ENCODE results near the gene ACVR1C. TPM values are rescaled to one million over a fixed set of nuclear protein-coding genes. Genes with fewer than 3 reads are reported as not detected.

ACVR1C gene
- total RNA-seq, 1 experiment from 2014 or later: 1.2 TPM

- ChIA-PET CTCF (no interaction called here), RAD21 (ENCODE audit: low non-redundant PET in 1 of 2, low total read pairs in 2 of 2, uncharacterized antibody in 2 of 2, unreplicated experiment in 2 of 2) (no interaction called here), POLR2A (no interaction called here)
- no TSS peak for BruUV-seq (replicated peaks)
- Histone ChIP-seq H3K9me3 (ENCODE audit: control insufficient read depth in 1 of 2, insufficient read depth in 1 of 2, low read depth in 1 of 2, low read length in 2 of 2) (no peaks in the 10 kb centered on the region), H2AFZ (ENCODE audit: low read depth, low read length, poor library complexity, severe bottlenecking) (no peak overlapping the region), H3K9ac (ENCODE audit: low read length) (no peak overlapping the region), H3K79me2 (ENCODE audit: insufficient read depth, low read length) (no peaks in the 10 kb centered on the region), H3K4me3 (replicated peaks in 1 of 2; ENCODE audit: low read depth in 1 of 2, low read length in 2 of 2) (no peak overlapping the region), H3K36me3 (ENCODE audit: control insufficient read depth in 1 of 2, insufficient read depth in 2 of 2, low read length in 2 of 2) (no peaks in the 10 kb centered on the region), H3K4me2 (ENCODE audit: low read length) (no peak overlapping the region), H3K9me2 (ENCODE audit: insufficient read depth) (no peaks in the 10 kb centered on the region), H3K27me3 (ENCODE audit: insufficient read depth, low read length) (no peaks in the 10 kb centered on the region), H3K4me1 (ENCODE audit: control insufficient read depth in 1 of 2, insufficient read depth in 2 of 2, low read length in 2 of 2) (no peaks in the 10 kb centered on the region), H4K20me1 (ENCODE audit: insufficient read depth) (no peaks in the 10 kb centered on the region), H3K27ac (ENCODE audit: low read depth, low read length) (no peak overlapping the region)
- ATAC-seq (no peak), DNase-seq (ENCODE audit: low read depth, low spot score) (no peak)
- intact Hi-C loops (cut with micrococcal nuclease): no loop called here
- no peak for TF ChIP-seq ZBTB33 (IDR thresholded peaks at IDR 0.05; ENCODE audit: extremely low read depth, insufficient replicate concordance, low read length)
- no peak for TF ChIP-seq ATF3 (IDR thresholded peaks at IDR 0.05)
- TF ChIP-seq REST (IDR thresholded peaks at IDR 0.05; ENCODE audit: low read depth): no peak
- no peak for TF ChIP-seq ZNF274 (IDR thresholded peaks at IDR 0.05; ENCODE audit: low read depth, low read length)
- no peak for TF ChIP-seq CEBPB (IDR thresholded peaks at IDR 0.05; ENCODE audit: low read depth)
- no peak for TF ChIP-seq ELF1 (IDR thresholded peaks at IDR 0.05; ENCODE audit: borderline replicate concordance, low read depth)
- no peak for TF ChIP-seq EZH2phosphoT487 (IDR thresholded peaks at IDR 0.05; ENCODE audit: borderline replicate concordance)
- no peak for TF ChIP-seq SP1 (IDR thresholded peaks at IDR 0.05; ENCODE audit: low read depth)
- TF ChIP-seq TCF7L2 (IDR thresholded peaks at IDR 0.05; ENCODE audit: borderline replicate concordance, extremely low read depth, insufficient read depth, insufficient read length): no peak
- no peak for TF ChIP-seq YY1 (IDR thresholded peaks at IDR 0.05; ENCODE audit: extremely low read depth, insufficient replicate concordance, low read depth, low read length)
Measured at GRCh38 chr2:157677941-157678340, 49.3 kb upstream of the ACVR1C start.
